HEK293T (cell line): ENCODE results near the gene KCNQ2.

Experiments
- BHLHE40 ChIP-seq: fragments of 450-650 bp; IDR thresholded peaks from 2 replicates; pipeline ENCODE4 v1.6.1; 2016; ENCODE audit warnings: mild to moderate bottlenecking, moderate library complexity, borderline replicate concordance
- CTBP1 ChIP-seq: fragments of 450-650 bp; IDR thresholded peaks from 2 replicates; pipeline ENCODE4 v1.6.1; 2016; ENCODE audit warnings: borderline replicate concordance
- ELF4 ChIP-seq: fragments of 450-650 bp; IDR thresholded peaks from 2 replicates; pipeline ENCODE4 v1.6.1; 2017; ENCODE audit warnings: antibody characterized with exemption
- FOXK2 ChIP-seq: fragments of 450-650 bp; IDR thresholded peaks from 2 replicates; pipeline ENCODE4 v1.6.1; 2016; ENCODE audit warnings: mild to moderate bottlenecking
- FOXM1 ChIP-seq: fragments of 450-650 bp; IDR thresholded peaks from 2 replicates; pipeline ENCODE4 v1.6.1; 2017; ENCODE audit warnings: mild to moderate bottlenecking, borderline replicate concordance
- NFRKB ChIP-seq: fragments of 450-650 bp; IDR thresholded peaks from 2 replicates; pipeline ENCODE4 v1.6.1; 2016; ENCODE audit warnings: mild to moderate bottlenecking, moderate library complexity
- SP1 ChIP-seq: fragments of 450-650 bp; IDR thresholded peaks from 2 replicates; pipeline ENCODE4 v1.6.1; 2017
- SUZ12 ChIP-seq: fragments of 450-650 bp; IDR thresholded peaks from 2 replicates; pipeline ENCODE4 v1.6.1; 2016; ENCODE audit warnings: mild to moderate bottlenecking
- TARDBP ChIP-seq: fragments of 450-650 bp; IDR thresholded peaks from 2 replicates; pipeline ENCODE4 v1.6.1; 2016
- TF ChIP-seq, protein P1 (sequence below): fragments of 450-650 bp; IDR thresholded peaks from 2 replicates; pipeline ENCODE4 v1.6.1; 2016

DNA sequence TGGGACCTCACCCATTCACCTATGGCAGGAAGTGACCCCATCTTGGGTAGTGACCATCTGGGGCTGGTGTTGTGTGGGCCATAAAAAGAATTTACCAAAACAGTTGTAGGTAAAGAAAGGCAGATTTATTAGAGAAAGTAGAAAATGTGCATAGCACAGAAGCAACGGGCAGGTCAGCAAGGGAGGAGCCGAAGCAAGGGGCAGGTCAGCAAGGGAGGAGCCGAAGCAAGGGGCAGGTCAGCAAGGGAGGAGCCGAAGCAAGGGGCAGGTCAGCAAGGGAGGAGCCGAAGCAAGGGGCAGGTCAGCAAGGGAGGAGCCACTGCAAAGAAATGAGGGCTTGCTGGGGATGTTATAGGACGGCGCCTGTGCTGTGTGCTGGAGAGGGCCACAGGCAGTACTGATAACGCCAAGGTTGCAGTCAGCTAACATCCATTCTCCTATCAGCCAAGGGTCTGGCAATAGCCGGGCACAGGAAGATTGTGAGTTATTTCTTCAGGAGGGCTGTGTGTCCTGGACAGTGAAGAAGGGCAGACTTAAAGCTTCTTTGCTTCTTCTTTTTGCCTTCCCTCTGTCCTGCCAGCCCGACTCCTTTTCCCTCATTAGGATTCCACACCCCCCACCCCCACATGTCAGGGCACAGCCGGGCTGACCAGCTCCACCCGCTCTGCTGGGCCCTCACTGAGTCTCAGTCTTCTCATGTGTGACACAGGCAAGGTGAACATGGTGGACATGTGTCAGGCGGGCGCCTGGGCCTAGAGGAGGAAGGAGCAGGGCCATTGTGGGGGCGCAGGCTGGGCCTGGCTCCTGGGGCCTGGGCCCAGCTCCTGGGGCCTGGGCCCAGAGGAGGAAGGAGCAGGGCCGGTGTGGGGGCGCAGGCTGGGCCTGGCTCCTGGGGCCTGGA lies 79.7 kb downstream of the KCNQ2 start:
- TF ChIP-seq BHLHE40 (no peak), NFRKB (no peak), ELF4 (no peak), TARDBP (no peak), SUZ12 (no peak), FOXK2 (no peak), CTBP1 (no peak), SP1 (no peak), FOXM1 (no peak)
- TF ChIP-seq, protein P1, sequence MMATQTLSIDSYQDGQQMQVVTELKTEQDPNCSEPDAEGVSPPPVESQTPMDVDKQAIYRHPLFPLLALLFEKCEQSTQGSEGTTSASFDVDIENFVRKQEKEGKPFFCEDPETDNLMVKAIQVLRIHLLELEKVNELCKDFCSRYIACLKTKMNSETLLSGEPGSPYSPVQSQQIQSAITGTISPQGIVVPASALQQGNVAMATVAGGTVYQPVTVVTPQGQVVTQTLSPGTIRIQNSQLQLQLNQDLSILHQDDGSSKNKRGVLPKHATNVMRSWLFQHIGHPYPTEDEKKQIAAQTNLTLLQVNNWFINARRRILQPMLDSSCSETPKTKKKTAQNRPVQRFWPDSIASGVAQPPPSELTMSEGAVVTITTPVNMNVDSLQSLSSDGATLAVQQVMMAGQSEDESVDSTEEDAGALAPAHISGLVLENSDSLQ = no peak
